Endodermal cell (in vitro differentiated cells): ENCODE data around the gene ANKRD1. TPM values are rescaled to one million over a fixed set of nuclear protein-coding genes. Genes with fewer than 3 reads are reported as not detected.

Experiments
- DNase-seq: peaks from one replicate; pipeline ENCODE4 v3.0.0-alpha.2; 2017
- H3K27ac ChIP-seq: 2 replicates; pipeline ENCODE4 v1.5.1; 2013; ENCODE audit warnings: mild to moderate bottlenecking, low read depth, low read length, moderate library complexity
- H3K27me3 ChIP-seq: 2 replicates; pipeline ENCODE4 v1.6.1; 2013; ENCODE audit warnings: mild to moderate bottlenecking, low read length, moderate library complexity; ENCODE audit not compliant: insufficient read depth, control insufficient read depth, poor library complexity, severe bottlenecking
- H3K36me3 ChIP-seq: 2 replicates; pipeline ENCODE4 v1.7.0; 2013; ENCODE audit warnings: mild to moderate bottlenecking, low read length, moderate library complexity; ENCODE audit not compliant: control insufficient read depth, insufficient read depth
- H3K4me1 ChIP-seq: one replicate; pipeline ENCODE4 v1.7.0; 2013; ENCODE audit warnings: low read length; ENCODE audit not compliant: control insufficient read depth, insufficient read depth
- H3K4me3 ChIP-seq: 2 replicates; pipeline ENCODE4 v1.5.1; 2013; ENCODE audit warnings: mild to moderate bottlenecking, low read length, moderate library complexity
- H3K9ac ChIP-seq: 2 replicates; pipeline ENCODE4 v1.6.1; 2013; ENCODE audit warnings: mild to moderate bottlenecking, low read length, moderate library complexity; ENCODE audit not compliant: poor library complexity, severe bottlenecking; ENCODE audit errors: extremely low read depth
- H3K9me3 ChIP-seq: 2 replicates; pipeline ENCODE4 v1.6.1; 2013; ENCODE audit warnings: mild to moderate bottlenecking, low read length, moderate library complexity; ENCODE audit not compliant: control insufficient read depth
- H3K27ac Mint-ChIP-seq: 2 replicates; pipeline ENCODE4 v1.8.0; 2020; ENCODE audit warnings: mixed read lengths
- H3K27me3 Mint-ChIP-seq: 2 replicates; pipeline ENCODE4 v1.8.0; 2021; ENCODE audit warnings: mild to moderate bottlenecking, mixed read lengths; ENCODE audit not compliant: insufficient read depth
- H3K36me3 Mint-ChIP-seq: 2 replicates; pipeline ENCODE4 v1.8.0; 2020; ENCODE audit warnings: low read depth, mixed read lengths
- H3K4me1 Mint-ChIP-seq: 2 replicates; pipeline ENCODE4 v1.8.0; 2020; ENCODE audit warnings: mixed read lengths
- H3K4me3 Mint-ChIP-seq: 2 replicates; pipeline ENCODE4 v1.8.0; 2020; ENCODE audit warnings: mild to moderate bottlenecking, moderate library complexity, mixed read lengths
- H3K9me3 Mint-ChIP-seq: 2 replicates; pipeline ENCODE4 v1.8.0; 2020; ENCODE audit warnings: mild to moderate bottlenecking, mixed read lengths
- CTCF ChIP-seq: fragments of 200-600 bp; sonication (generic); conservative IDR thresholded peaks from 2 replicates; pipeline ENCODE4 v1.5.0; 2021; ENCODE audit warnings: antibody characterized with exemption, mild to moderate bottlenecking
- WGBS, 2 experiments: methylation state at CpG; one replicate each; pipeline versions ENCODE4 v1.1.5 to v1.1.7; 2013; ENCODE audit warnings: missing lambda C conversion rate in 2 of 2, mixed read lengths in 1 of 2; ENCODE audit not compliant: insufficient coverage in 1 of 2, insufficient read length in 1 of 2; 5-methylcytosine and 5-hydroxymethylcytosine counted together
- total RNA-seq, 2 donors: library from RNA; stranded (reverse); fragmentation: NEBNext Ultra II Directional in 1 of 2; extraction: Animal tissue kit (Norgen Biotek cat#: 25700) in 1 of 2; gene quantifications; 2 replicates in 1 of 2; 3 replicates in 1 of 2; pipeline ENCODE4 v1.2.1, GENCODE V29; 2021

Gene ANKRD1
- total RNA-seq, 2 donors from 2014 or later = 19.6 to 42.6 TPM

GRCh38 chr10:90930070-90930837 is 9.4 kb upstream of the ANKRD1 start:
- peak; percentile 86 for DNase-seq
- Histone ChIP-seq H3K27ac (peak overlapping the region; percentile 71), H3K4me1 (peaks cover 38% of the 10 kb centered on the region), H3K27me3 (no peaks in the 10 kb centered on the region), H3K4me3 (peak overlapping the region; percentile 64), H3K9ac (peak overlapping the region; percentile 73), H3K36me3 (no peaks in the 10 kb centered on the region), H3K9me3 (no peaks in the 10 kb centered on the region)
- peak overlapping the region; percentile 32 for H3K4me3 Mint-ChIP-seq
- peaks cover 87% of the 10 kb centered on the region for H3K27me3 Mint-ChIP-seq
- TF ChIP-seq CTCF = no peak
- peak overlapping the region; percentile 92 for H3K27ac Mint-ChIP-seq
- H3K9me3 Mint-ChIP-seq = no peaks in the 10 kb centered on the region
- H3K4me1 Mint-ChIP-seq = peaks cover 54% of the 10 kb centered on the region
- 10 to 24% methylated on average over 2 to 5 of the region's 5 CpGs for WGBS, 2 experiments
- H3K36me3 Mint-ChIP-seq = no peaks in the 10 kb centered on the region

GRCh38 chr10:90929179-90929578 is 8.3 kb upstream of the ANKRD1 start:
- H3K4me3 Mint-ChIP-seq = no peak overlapping the region
- no peak for TF ChIP-seq CTCF
- no peak overlapping the region for H3K9ac ChIP-seq
- peaks cover 44% of the 10 kb centered on the region for H3K4me1 ChIP-seq
- no peak for DNase-seq
- no peaks in the 10 kb centered on the region for H3K27me3 ChIP-seq
- H3K4me3 ChIP-seq = peak overlapping the region; percentile 64
- 60 to 73% methylated on average over 3 to 5 of the region's 5 CpGs for WGBS, 2 experiments
- H3K36me3 Mint-ChIP-seq = no peaks in the 10 kb centered on the region
- no peaks in the 10 kb centered on the region for H3K9me3 ChIP-seq
- peaks cover 86% of the 10 kb centered on the region for H3K27me3 Mint-ChIP-seq
- no peak overlapping the region for H3K27ac Mint-ChIP-seq
- H3K9me3 Mint-ChIP-seq = no peaks in the 10 kb centered on the region
- no peak overlapping the region for H3K27ac ChIP-seq
- peaks cover 60% of the 10 kb centered on the region for H3K4me1 Mint-ChIP-seq
- no peaks in the 10 kb centered on the region for H3K36me3 ChIP-seq

- H3K27ac Mint-ChIP-seq = no peak overlapping the region
- no peak overlapping the region for H3K4me3 Mint-ChIP-seq
- H3K9me3 Mint-ChIP-seq = no peaks in the 10 kb centered on the region
- H3K4me1 Mint-ChIP-seq = peaks cover 75% of the 10 kb centered on the region
- H3K36me3 Mint-ChIP-seq = no peaks in the 10 kb centered on the region
- peaks cover 86% of the 10 kb centered on the region for H3K27me3 Mint-ChIP-seq
- Histone ChIP-seq H3K4me3 (peak overlapping the region; percentile 45), H3K4me1 (peaks cover 49% of the 10 kb centered on the region), H3K27ac (no peak overlapping the region), H3K27me3 (peaks cover 4% of the 10 kb centered on the region), H3K9ac (no peak overlapping the region), H3K9me3 (no peaks in the 10 kb centered on the region), H3K36me3 (no peaks in the 10 kb centered on the region)
- WGBS, 2 experiments = no CpG with 5 or more reads among the region's 2 CpGs
- no peak for TF ChIP-seq CTCF
- DNase-seq = no peak
Observed at GRCh38 chr10:90927293-90927692, 6.4 kb upstream of the ANKRD1 start.
